HCT116 (cell line): Measurements from ENCODE around the gene FBRS.

ENCODE experiments used
- EZH2 ChIP-seq: fragments of 200-600 bp; sonication (generic); IDR thresholded peaks from 2 replicates; pipeline ENCODE4 v1.6.1; 2017; ENCODE audit warnings: antibody characterized with exemption, mixed run types
- EZH2phosphoT487 ChIP-seq: fragments of 200-600 bp; IDR thresholded peaks from 2 replicates; pipeline ENCODE4 v1.6.1; 2018; ENCODE audit warnings: antibody characterized with exemption, borderline replicate concordance
- JUND ChIP-seq: IDR thresholded peaks from 2 replicates; pipeline ENCODE4 v1.6.1; 2012
- POLR2A ChIP-seq: IDR thresholded peaks from 2 replicates; pipeline ENCODE4 v1.7.0; 2011; ENCODE audit warnings: borderline replicate concordance; ENCODE audit not compliant: insufficient read depth, insufficient read length; ENCODE audit errors: extremely low read depth
- POLR2AphosphoS5 ChIP-seq: IDR thresholded peaks from 2 replicates; pipeline ENCODE4 v1.6.1; 2011; ENCODE audit warnings: mild to moderate bottlenecking, low read depth, low read length, moderate library complexity
- SP1 ChIP-seq: IDR thresholded peaks from 2 replicates; pipeline ENCODE4 v1.6.1; 2012; ENCODE audit warnings: low read depth
- TF ChIP-seq, protein P1 (sequence below), 3 experiments: fragments of 200-600 bp in 1 of 3; sonication (generic) in 1 of 3; IDR thresholded peaks in 2 of 3; conservative IDR thresholded peaks in 1 of 3; 2 replicates each; pipeline ENCODE4 v1.5.1; 2012 to 2017; ENCODE audit warnings: low read depth in 2 of 3, low read length in 2 of 3, antibody characterized with exemption in 1 of 3, borderline replicate concordance in 1 of 3, control low read depth in 1 of 3, mild to moderate bottlenecking in 1 of 3, mixed read lengths in 1 of 3, mixed run types in 1 of 3, moderate library complexity in 1 of 3; ENCODE audit not compliant: insufficient read depth in 1 of 3
- TF ChIP-seq, protein P2 (sequence below): IDR thresholded peaks from 2 replicates; pipeline ENCODE4 v1.6.1; 2012
- TF ChIP-seq, protein P3 (sequence below): IDR thresholded peaks from 2 replicates; pipeline ENCODE4 v1.6.1; 2012; ENCODE audit warnings: low read depth

DNA sequence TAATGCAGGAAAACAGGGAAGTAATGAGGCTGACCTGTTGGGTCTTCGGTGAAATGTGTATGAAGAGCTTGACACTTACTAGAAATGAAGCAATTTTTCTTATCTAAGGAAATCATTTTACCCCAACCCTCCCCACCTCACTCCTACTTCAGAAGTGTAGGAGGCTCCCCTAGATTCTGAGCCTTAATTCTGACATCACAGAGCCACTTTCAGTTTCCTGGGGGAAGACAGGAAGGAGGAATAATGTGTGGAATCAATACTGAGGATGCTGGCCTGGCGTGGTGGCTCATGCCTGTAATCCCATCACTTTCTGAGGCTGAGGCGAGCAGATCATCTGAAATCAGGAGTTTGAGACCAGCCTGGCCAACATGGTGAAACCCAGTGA lies 20.3 kb downstream of the FBRS start:
- TF ChIP-seq, protein P1, sequence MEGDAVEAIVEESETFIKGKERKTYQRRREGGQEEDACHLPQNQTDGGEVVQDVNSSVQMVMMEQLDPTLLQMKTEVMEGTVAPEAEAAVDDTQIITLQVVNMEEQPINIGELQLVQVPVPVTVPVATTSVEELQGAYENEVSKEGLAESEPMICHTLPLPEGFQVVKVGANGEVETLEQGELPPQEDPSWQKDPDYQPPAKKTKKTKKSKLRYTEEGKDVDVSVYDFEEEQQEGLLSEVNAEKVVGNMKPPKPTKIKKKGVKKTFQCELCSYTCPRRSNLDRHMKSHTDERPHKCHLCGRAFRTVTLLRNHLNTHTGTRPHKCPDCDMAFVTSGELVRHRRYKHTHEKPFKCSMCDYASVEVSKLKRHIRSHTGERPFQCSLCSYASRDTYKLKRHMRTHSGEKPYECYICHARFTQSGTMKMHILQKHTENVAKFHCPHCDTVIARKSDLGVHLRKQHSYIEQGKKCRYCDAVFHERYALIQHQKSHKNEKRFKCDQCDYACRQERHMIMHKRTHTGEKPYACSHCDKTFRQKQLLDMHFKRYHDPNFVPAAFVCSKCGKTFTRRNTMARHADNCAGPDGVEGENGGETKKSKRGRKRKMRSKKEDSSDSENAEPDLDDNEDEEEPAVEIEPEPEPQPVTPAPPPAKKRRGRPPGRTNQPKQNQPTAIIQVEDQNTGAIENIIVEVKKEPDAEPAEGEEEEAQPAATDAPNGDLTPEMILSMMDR (IDR thresholded peaks at IDR 0.05 in 2 of 3, conservative IDR thresholded peaks at IDR 0.05 in 1 of 3; ENCODE audit: borderline replicate concordance in 1 of 3, insufficient read depth in 1 of 3, low read depth in 2 of 3, low read length in 2 of 3) = no peak
- TF ChIP-seq JUND (no peak), EZH2 (no peak), SP1 (no peak), POLR2AphosphoS5 (no peak), EZH2phosphoT487 (no peak), POLR2A (no peak)
- TF ChIP-seq, protein P2, sequence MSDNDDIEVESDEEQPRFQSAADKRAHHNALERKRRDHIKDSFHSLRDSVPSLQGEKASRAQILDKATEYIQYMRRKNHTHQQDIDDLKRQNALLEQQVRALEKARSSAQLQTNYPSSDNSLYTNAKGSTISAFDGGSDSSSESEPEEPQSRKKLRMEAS = no peak
- TF ChIP-seq, protein P3, sequence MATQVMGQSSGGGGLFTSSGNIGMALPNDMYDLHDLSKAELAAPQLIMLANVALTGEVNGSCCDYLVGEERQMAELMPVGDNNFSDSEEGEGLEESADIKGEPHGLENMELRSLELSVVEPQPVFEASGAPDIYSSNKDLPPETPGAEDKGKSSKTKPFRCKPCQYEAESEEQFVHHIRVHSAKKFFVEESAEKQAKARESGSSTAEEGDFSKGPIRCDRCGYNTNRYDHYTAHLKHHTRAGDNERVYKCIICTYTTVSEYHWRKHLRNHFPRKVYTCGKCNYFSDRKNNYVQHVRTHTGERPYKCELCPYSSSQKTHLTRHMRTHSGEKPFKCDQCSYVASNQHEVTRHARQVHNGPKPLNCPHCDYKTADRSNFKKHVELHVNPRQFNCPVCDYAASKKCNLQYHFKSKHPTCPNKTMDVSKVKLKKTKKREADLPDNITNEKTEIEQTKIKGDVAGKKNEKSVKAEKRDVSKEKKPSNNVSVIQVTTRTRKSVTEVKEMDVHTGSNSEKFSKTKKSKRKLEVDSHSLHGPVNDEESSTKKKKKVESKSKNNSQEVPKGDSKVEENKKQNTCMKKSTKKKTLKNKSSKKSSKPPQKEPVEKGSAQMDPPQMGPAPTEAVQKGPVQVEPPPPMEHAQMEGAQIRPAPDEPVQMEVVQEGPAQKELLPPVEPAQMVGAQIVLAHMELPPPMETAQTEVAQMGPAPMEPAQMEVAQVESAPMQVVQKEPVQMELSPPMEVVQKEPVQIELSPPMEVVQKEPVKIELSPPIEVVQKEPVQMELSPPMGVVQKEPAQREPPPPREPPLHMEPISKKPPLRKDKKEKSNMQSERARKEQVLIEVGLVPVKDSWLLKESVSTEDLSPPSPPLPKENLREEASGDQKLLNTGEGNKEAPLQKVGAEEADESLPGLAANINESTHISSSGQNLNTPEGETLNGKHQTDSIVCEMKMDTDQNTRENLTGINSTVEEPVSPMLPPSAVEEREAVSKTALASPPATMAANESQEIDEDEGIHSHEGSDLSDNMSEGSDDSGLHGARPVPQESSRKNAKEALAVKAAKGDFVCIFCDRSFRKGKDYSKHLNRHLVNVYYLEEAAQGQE = no peak
